ENCODE data around the gene RAB7B.

RAB7B gene

DNA sequence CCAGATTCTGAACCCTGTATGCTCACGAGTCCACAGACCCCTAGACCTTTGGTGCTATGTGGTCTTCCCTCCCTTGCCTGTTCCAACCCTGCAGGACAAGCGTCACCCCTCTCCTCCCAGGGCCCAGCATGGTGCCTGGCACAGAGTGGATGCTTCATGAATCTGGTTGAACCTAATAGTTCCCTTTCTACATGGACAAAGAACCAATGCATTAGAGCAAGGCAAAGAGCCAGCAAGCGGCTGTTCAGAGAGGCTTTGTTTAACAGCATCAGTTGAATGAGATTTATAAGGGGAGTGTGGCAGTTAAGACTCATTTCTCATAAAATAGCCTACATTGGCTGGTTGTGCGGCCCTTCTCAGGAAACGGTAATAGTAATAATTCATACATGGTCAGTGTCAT is 74.9 kb downstream of the RAB7B start:
- FAIRE-seq = no peak
- no peak for DNase-seq (ENCODE audit: low spot score)

DNA sequence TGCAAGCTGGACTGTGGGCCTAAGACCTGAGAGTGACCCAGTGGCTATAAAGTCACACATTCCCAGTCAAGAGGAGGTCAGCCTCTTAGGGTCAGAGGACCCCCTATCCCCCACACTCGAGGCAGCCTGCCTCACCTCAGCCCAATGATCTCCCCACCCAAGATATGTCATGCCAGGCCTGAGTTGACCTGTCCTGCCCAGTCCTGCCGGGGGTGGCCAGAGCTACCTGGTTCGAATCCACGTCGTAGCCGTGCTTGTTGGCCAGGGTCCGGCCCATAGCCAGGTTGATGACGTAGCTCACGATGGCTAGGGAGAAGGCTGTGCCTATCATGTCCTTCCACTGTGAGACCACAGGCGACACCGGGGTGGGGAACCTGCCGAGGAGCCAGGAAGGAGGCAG is 75.5 kb downstream of the RAB7B start:
- FAIRE-seq (no peak), DNase-seq (ENCODE audit: low spot score) (no peak)

DNA sequence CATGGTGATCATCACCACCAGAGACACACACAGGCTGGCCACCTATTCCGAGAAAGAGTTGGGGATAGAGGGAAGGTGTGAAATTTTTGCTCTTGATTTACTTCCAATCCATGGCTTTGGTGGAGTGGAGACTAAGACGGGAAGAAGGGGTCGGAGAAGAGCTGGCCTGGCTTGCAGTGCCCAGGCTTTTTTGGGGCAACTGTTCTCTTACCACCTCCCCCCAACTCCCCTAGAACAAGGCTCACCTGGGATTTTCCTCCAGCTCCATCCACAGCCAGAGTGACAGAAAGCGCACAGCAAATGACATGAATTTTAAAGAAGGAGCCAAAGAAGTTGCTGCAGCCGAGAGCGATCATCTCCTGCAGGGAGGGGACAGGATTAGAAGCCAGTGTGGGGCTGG is 75.9 kb downstream of the RAB7B start:
- DNase-seq (ENCODE audit: low spot score) (no peak), FAIRE-seq (no peak)

All from urothelium cell line (cell line).